CD4-positive, CD25-positive, alpha-beta regulatory T cell (primary cell): Measurements from ENCODE around the gene GRIK1. TPM values are rescaled to one million over a fixed set of nuclear protein-coding genes. Genes with fewer than 3 reads are reported as not detected.

ENCODE experiments used
- ATAC-seq, 2 donors: fragments of 150-1000 bp; cut with Tn5 transposase; one replicate each; pipeline ENCODE4 v1.10.0; 2021; ENCODE audit warnings: low read depth in 2 of 2, moderate number of reproducible peaks in 2 of 2, moderate library complexity in 1 of 2
- DNase-seq, 3 donors: peaks; one replicate each; pipeline versions ENCODE4 v3.0.0 to v3.0.0-alpha.2; 2012 to 2022; ENCODE audit warnings: mixed read lengths in 1 of 3
- H3K27ac ChIP-seq: one replicate; pipeline ENCODE4 v1.7.0; 2013; ENCODE audit warnings: mild to moderate bottlenecking, low read length; ENCODE audit not compliant: insufficient read depth, poor library complexity, severe bottlenecking
- H3K27me3 ChIP-seq: one replicate; pipeline ENCODE4 v1.7.0; 2013; ENCODE audit warnings: low read length; ENCODE audit not compliant: control insufficient read depth, insufficient read depth
- H3K36me3 ChIP-seq: one replicate; pipeline ENCODE4 v1.7.0; 2013; ENCODE audit warnings: mild to moderate bottlenecking, low read length, moderate library complexity; ENCODE audit not compliant: control insufficient read depth, insufficient read depth
- H3K4me1 ChIP-seq: 2 replicates; pipeline ENCODE4 v1.7.0; 2013; ENCODE audit warnings: mild to moderate bottlenecking, low read length; ENCODE audit not compliant: insufficient read depth, control insufficient read depth, poor library complexity, severe bottlenecking
- H3K4me3 ChIP-seq: one replicate; pipeline ENCODE4 v1.7.0; 2013; ENCODE audit warnings: low read depth, mild to moderate bottlenecking, low read length, moderate library complexity
- H3K9me3 ChIP-seq, 2 experiments: 1 replicate in 1 of 2; 2 replicates in 1 of 2; pipeline ENCODE4 v1.7.0; 2013; ENCODE audit warnings: low read length in 2 of 2, mild to moderate bottlenecking in 1 of 2, moderate library complexity in 1 of 2; ENCODE audit not compliant: control insufficient read depth in 2 of 2
- H3K27ac Mint-ChIP-seq, 3 donors: one replicate each; pipeline ENCODE4 v1.8.0; 2020 to 2022; ENCODE audit warnings: mild to moderate bottlenecking in 3 of 3, mixed read lengths in 3 of 3, moderate library complexity in 2 of 3
- H3K27me3 Mint-ChIP-seq: one replicate; pipeline ENCODE4 v1.8.0; 2022; ENCODE audit warnings: mild to moderate bottlenecking, mixed read lengths
- H3K36me3 Mint-ChIP-seq: one replicate; pipeline ENCODE4 v1.8.0; 2020; ENCODE audit warnings: mixed read lengths
- H3K4me1 Mint-ChIP-seq, 4 donors: one replicate each; pipeline ENCODE4 v1.8.0; 2020 to 2022; ENCODE audit warnings: mixed read lengths in 4 of 4, mild to moderate bottlenecking in 1 of 4
- H3K4me3 Mint-ChIP-seq, 4 donors: one replicate each; pipeline ENCODE4 v1.8.0; 2020 to 2022; ENCODE audit warnings: mild to moderate bottlenecking in 4 of 4, mixed read lengths in 4 of 4, moderate library complexity in 3 of 4
- H3K9me3 Mint-ChIP-seq, 7 donors: one replicate each; pipeline ENCODE4 v1.8.0; 2020 to 2022; ENCODE audit warnings: mixed read lengths in 7 of 7, mild to moderate bottlenecking in 3 of 7, moderate library complexity in 2 of 7
- polyA plus RNA-seq, 4 donors: library from polyadenylated mRNA; unstranded; fragments of 300-500 nt; fragmentation: Illumina TruSeq; gene quantifications; one replicate each; pipeline ENCODE4 v1.2.3, GENCODE V29; 2021
- total RNA-seq: library from RNA; stranded (reverse); gene quantifications from one replicate; pipeline ENCODE4 v1.2.3, GENCODE V29; 2022

GRIK1 gene
- total and polyA plus RNA-seq, 5 donors from 2014 or later, result 0.06 TPM; not detected in 4

DNA sequence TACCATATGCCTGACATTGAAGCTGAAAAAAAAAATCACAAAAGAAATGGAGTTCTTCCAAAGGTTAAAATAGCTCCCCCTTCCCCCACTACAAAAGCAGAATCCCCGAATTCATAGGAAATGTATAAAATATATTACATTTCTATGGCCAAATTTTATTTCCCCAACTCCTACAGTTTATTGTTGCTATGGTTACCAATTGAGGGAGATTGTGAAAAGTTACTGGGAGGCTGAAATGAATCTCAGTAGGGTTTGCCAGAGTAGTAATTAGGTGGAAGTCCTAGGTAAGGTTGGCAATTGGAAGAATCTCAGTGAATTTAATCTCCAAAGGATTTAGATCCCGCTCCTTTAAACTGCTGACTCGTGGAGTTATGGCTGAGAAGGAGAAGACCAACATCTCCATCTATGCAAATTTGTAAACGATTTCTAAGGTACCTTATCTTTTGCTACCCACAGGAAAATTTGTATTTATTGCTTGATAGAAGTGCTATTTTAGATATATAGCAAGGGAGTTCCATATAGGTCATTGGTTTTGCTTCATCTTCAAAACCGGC lies 359.0 kb downstream of the GRIK1 start:
- no peak for ATAC-seq
- H3K4me3 ChIP-seq, result no peak overlapping the region
- H3K27ac Mint-ChIP-seq, result no peak overlapping the region
- H3K9me3 Mint-ChIP-seq, result no peaks in the 10 kb centered on the region
- no peaks in the 10 kb centered on the region for H3K27me3 Mint-ChIP-seq
- peaks cover 12% of the 10 kb centered on the region for H3K36me3 Mint-ChIP-seq
- peaks cover 0 to 4% (median 0%) of the 10 kb centered on the region in 4 donors for H3K4me1 Mint-ChIP-seq
- H3K4me1 ChIP-seq, result no peaks in the 10 kb centered on the region
- DNase-seq, result no peak
- no peaks in the 10 kb centered on the region for H3K36me3 ChIP-seq
- no peak overlapping the region for H3K27ac ChIP-seq
- H3K4me3 Mint-ChIP-seq, result no peak overlapping the region
- H3K9me3 ChIP-seq, result no peaks in the 10 kb centered on the region
- no peaks in the 10 kb centered on the region for H3K27me3 ChIP-seq

DNA sequence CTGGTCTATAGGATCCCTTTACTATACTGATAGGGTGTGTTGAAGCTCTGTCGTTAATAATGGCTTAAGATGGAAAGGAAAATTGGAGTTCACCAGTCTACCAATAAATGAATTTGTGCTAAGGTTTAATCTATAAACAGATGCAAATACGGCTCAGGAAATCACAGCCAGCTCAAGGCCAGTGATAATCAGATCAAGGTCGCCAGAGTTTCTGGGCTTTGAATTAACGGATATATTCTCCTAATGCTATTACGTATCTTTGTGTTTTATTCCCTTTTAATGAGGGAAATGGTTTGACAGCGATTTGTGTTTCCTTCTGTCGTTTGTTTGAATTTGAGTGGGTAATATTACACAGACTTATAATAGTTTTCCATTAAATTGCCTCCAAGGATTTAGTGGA lies 361.5 kb downstream of the GRIK1 start:
- Mint-ChIP-seq H3K4me3 (no peak overlapping the region), H3K9me3 (no peaks in the 10 kb centered on the region), H3K27me3 (no peaks in the 10 kb centered on the region), H3K36me3 (peaks cover 7% of the 10 kb centered on the region), H3K4me1 (peaks cover 0 to 4% (median 1%) of the 10 kb centered on the region in 4 donors), H3K27ac (no peak overlapping the region)
- DNase-seq (no peak), ATAC-seq (no peak)
- H3K9me3 ChIP-seq, result no peaks in the 10 kb centered on the region
- no peaks in the 10 kb centered on the region for H3K4me1 ChIP-seq
- H3K27ac ChIP-seq, result no peak overlapping the region
- H3K27me3 ChIP-seq, result no peaks in the 10 kb centered on the region
- H3K36me3 ChIP-seq, result no peaks in the 10 kb centered on the region
- H3K4me3 ChIP-seq, result no peak overlapping the region

DNA sequence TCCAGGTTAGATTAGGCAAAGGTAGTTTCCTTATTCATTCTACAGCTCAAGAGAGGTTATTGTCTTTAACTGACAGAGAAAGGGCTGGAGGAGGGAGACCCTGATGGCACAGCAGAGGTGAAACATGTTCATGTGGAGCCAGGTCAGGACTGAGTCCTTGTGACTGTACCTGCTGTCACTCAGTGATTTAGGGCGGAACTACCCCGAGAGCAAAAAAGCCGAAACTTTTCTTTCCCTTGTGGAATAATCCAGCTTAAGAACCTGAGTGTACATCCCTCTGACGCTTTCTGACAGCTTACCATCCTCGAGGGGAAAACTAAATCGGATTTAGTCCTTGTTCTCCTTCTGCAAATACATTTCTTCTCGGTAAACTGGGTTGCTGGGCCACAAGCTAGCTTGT lies 367.8 kb downstream of the GRIK1 start:
- H3K27me3 Mint-ChIP-seq, result no peaks in the 10 kb centered on the region
- H3K4me1 Mint-ChIP-seq, result peaks cover 6 to 12% (median 7%) of the 10 kb centered on the region in 4 donors
- no peak overlapping the region for H3K27ac Mint-ChIP-seq

DNA sequence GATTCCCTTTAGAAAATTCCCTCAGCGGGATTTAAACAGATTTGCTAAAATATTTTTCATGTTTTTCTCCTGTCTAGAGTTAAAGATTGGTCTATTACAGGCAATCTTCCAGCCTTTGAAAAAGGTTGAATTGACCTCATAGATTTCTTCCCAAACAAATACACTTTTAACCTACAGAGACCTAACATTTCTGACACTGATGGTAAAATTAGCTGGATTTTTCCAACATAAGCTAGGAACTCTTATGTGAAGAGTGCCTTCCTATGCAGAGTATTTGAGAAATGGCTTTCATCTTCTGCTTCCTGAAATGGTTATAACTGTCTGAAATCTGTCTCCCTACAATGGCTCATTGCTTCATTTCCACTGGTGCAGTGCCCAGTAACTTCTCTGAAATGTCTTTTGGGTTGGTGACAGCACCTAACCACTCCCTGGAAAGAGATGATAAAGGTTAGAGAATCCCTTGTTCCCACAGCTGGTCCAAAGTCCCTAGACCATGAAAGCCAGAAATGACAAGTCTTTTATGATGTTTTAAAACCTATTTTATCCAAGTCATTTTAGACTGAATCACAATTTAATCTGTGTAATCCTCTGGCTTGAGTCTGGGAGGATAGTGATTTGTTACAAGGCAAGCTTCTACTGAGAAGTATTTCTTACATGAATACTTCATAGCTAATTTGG lies 371.6 kb downstream of the GRIK1 start:
- Mint-ChIP-seq H3K36me3 (peaks cover 5% of the 10 kb centered on the region), H3K4me3 (no peak overlapping the region), H3K27ac (no peak overlapping the region), H3K9me3 (no peaks in the 10 kb centered on the region), H3K4me1 (peaks cover 5 to 12% (median 6%) of the 10 kb centered on the region in 4 donors), H3K27me3 (no peaks in the 10 kb centered on the region)
- Histone ChIP-seq H3K27ac (no peak overlapping the region), H3K4me1 (no peaks in the 10 kb centered on the region), H3K9me3 (no peaks in the 10 kb centered on the region), H3K27me3 (no peaks in the 10 kb centered on the region), H3K36me3 (peaks cover 2% of the 10 kb centered on the region), H3K4me3 (no peak overlapping the region)
- no peak for DNase-seq
- ATAC-seq, result no peak

More for the DNA sequence above, 367.8 kb downstream of the GRIK1 start:
- no peak for ATAC-seq
- no peaks in the 10 kb centered on the region for H3K9me3 ChIP-seq
- no peaks in the 10 kb centered on the region for H3K36me3 ChIP-seq
- Mint-ChIP-seq H3K4me3 (no peak overlapping the region), H3K36me3 (peaks cover 7% of the 10 kb centered on the region), H3K9me3 (no peaks in the 10 kb centered on the region)
- H3K4me3 ChIP-seq, result no peak overlapping the region
- H3K27ac ChIP-seq, result no peak overlapping the region
- no peak for DNase-seq
- no peaks in the 10 kb centered on the region for H3K27me3 ChIP-seq
- H3K4me1 ChIP-seq, result no peaks in the 10 kb centered on the region

DNA sequence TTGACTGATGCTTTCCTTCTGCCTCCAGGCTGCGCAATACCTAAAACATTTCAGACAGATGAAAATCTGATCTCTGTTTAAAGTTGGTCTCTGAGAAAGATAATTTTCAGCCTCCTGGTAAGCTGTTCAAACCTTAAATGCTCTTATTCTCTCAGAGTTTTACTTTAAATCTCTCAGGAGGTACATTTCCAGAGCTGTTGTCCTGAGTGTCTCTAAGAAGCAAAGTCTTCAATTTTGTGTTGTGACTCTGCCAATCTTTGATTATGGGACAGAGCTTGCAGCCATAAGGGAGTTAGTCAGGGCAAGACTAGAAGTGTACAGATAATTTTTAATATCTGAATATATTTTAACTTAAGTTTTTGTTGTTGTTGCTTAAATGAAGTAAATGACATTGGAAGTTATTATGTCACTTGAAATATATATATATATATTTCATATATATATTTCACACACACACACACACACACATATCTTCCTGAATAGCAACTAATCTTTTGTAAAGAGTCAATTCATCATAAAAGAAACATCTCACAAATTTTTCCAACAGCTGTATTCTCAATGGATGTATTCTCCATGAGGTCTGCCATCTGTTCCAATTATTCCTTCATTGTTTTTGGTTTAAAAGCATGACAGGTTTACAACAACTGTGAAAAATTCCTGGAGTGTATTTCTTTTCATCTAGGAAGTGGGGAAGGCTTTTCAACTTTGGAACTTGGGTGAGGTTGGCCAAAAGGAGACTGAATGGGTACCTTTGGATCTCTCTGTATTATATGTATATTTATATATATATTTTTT lies 381.7 kb downstream of the GRIK1 start:
- peaks cover 0 to 2% (median 0%) of the 10 kb centered on the region in 7 donors for H3K9me3 Mint-ChIP-seq
- H3K36me3 ChIP-seq, result no peaks in the 10 kb centered on the region
- no peaks in the 10 kb centered on the region for H3K27me3 ChIP-seq
- H3K27me3 Mint-ChIP-seq, result no peaks in the 10 kb centered on the region
- DNase-seq (no peak), ATAC-seq (no peak)
- peaks cover 7% of the 10 kb centered on the region for H3K36me3 Mint-ChIP-seq
- peaks cover 0 to 5% (median 0%) of the 10 kb centered on the region in 4 donors for H3K4me1 Mint-ChIP-seq
- H3K4me3 Mint-ChIP-seq, result no peak overlapping the region
- no peak overlapping the region for H3K4me3 ChIP-seq
- no peak overlapping the region for H3K27ac Mint-ChIP-seq
- H3K4me1 ChIP-seq, result no peaks in the 10 kb centered on the region
- no peak overlapping the region for H3K27ac ChIP-seq
- H3K9me3 ChIP-seq, result no peaks in the 10 kb centered on the region

DNA sequence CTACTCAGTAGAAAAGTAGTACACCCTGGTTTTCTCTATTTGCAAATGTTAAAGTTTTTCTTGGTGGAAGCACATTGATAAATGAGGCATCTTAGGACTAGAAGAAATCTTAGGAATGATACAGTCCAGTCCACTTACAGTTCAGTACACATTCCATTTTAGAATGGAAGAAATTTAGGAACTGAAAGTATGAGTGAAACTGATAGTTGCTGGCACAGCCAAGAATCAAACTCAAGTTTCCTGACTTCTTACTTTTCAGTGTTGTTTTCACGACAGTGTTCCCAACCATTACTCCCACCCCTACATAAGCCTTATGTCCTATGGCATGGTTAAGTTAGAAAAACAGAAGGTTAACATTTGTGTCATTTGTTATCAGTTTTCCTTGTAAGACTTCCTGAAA lies 382.6 kb downstream of the GRIK1 start:
- Histone ChIP-seq H3K27ac (no peak overlapping the region), H3K27me3 (no peaks in the 10 kb centered on the region), H3K36me3 (no peaks in the 10 kb centered on the region), H3K4me1 (no peaks in the 10 kb centered on the region), H3K9me3 (no peaks in the 10 kb centered on the region), H3K4me3 (no peak overlapping the region)
- ATAC-seq (no peak), DNase-seq (no peak)
- Mint-ChIP-seq H3K27me3 (no peaks in the 10 kb centered on the region), H3K27ac (no peak overlapping the region), H3K9me3 (peaks cover 0 to 2% (median 0%) of the 10 kb centered on the region in 7 donors), H3K4me1 (peaks cover 0 to 5% (median 0%) of the 10 kb centered on the region in 4 donors), H3K4me3 (no peak overlapping the region), H3K36me3 (peaks cover 7% of the 10 kb centered on the region)

DNA sequence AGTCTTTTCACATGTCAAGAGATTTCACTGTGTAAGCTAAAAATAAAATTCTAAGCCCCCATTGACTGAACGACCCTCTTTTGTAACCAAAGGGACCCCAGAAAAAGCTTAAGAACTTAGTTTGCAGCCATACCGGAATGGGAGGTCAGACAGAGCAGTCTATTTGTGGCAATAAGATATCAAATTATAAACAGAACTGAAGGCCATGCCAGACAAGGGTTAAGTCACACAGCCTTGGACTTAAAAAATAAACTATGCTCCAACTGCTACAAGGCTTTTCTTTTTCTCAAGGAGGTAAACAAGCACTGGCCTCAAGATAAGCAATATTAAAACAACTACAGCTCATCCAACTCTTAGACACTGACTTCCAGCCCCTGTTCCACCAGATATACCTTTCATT lies 384.2 kb downstream of the GRIK1 start:
- DNase-seq, result no peak

More for the DNA sequence above, 384.2 kb downstream of the GRIK1 start:
- Mint-ChIP-seq H3K4me1 (peaks cover 0 to 5% (median 0%) of the 10 kb centered on the region in 4 donors), H3K36me3 (peaks cover 7% of the 10 kb centered on the region), H3K4me3 (no peak overlapping the region), H3K9me3 (peaks cover 0 to 2% (median 0%) of the 10 kb centered on the region in 7 donors), H3K27ac (no peak overlapping the region), H3K27me3 (no peaks in the 10 kb centered on the region)
- H3K4me1 ChIP-seq, result no peaks in the 10 kb centered on the region
- H3K36me3 ChIP-seq, result no peaks in the 10 kb centered on the region
- no peaks in the 10 kb centered on the region for H3K9me3 ChIP-seq
- H3K27ac ChIP-seq, result no peak overlapping the region
- no peak for ATAC-seq
- H3K27me3 ChIP-seq, result no peaks in the 10 kb centered on the region
- H3K4me3 ChIP-seq, result no peak overlapping the region
